H9 (cell line): Measurements from ENCODE around the gene LCP1. TPM values are rescaled to one million over a fixed set of nuclear protein-coding genes. Genes with fewer than 3 reads are reported as not detected.

ENCODE experiments used
- DNase-seq: peaks from one replicate; pipeline ENCODE4 v3.0.0-alpha.2; 2017
- H2AFZ ChIP-seq: one replicate; pipeline ENCODE4 v1.6.1; 2013; ENCODE audit warnings: mild to moderate bottlenecking, low read length, control low read depth, moderate library complexity
- H2AK5ac ChIP-seq: 2 replicates; pipeline ENCODE4 v1.6.1; 2013; ENCODE audit warnings: low read length, control low read depth, mixed read lengths; ENCODE audit not compliant: insufficient read length
- H2BK120ac ChIP-seq: one replicate; pipeline ENCODE4 v1.6.1; 2013; ENCODE audit warnings: low read depth, mild to moderate bottlenecking, low read length, control low read depth, inconsistent platforms; ENCODE audit not compliant: poor library complexity, severe bottlenecking
- H2BK12ac ChIP-seq: 2 replicates; pipeline ENCODE4 v1.6.1; 2013; ENCODE audit warnings: low read length, control low read depth, mixed read lengths, low read depth; ENCODE audit not compliant: insufficient read length
- H2BK15ac ChIP-seq: 2 replicates; pipeline ENCODE4 v1.6.1; 2013; ENCODE audit warnings: low read depth, low read length, control low read depth
- H2BK20ac ChIP-seq: one replicate; pipeline ENCODE4 v1.6.1; 2013; ENCODE audit warnings: low read depth, mild to moderate bottlenecking, low read length, control low read depth, inconsistent platforms; ENCODE audit not compliant: poor library complexity, severe bottlenecking
- H2BK5ac ChIP-seq: 2 replicates; pipeline ENCODE4 v1.6.1; 2013; ENCODE audit warnings: low read length, control low read depth, mixed read lengths; ENCODE audit not compliant: insufficient read length
- H3K14ac ChIP-seq: 2 replicates; pipeline ENCODE4 v1.6.1; 2013; ENCODE audit warnings: low read length, control low read depth; ENCODE audit not compliant: insufficient read depth
- H3K18ac ChIP-seq: 2 replicates; pipeline ENCODE4 v1.6.1; 2013; ENCODE audit warnings: low read depth, mild to moderate bottlenecking, mixed read lengths, low read length, control low read depth; ENCODE audit not compliant: insufficient read length
- H3K23ac ChIP-seq: 2 replicates; pipeline ENCODE4 v1.6.1; 2013; ENCODE audit warnings: low read length, control low read depth, mixed read lengths, low read depth; ENCODE audit not compliant: insufficient read length
- H3K23me2 ChIP-seq: 2 replicates; pipeline ENCODE4 v1.6.1; 2013; ENCODE audit warnings: low read depth, mild to moderate bottlenecking, mixed read lengths, low read length, control low read depth; ENCODE audit not compliant: insufficient read length, poor library complexity, severe bottlenecking
- H3K27ac ChIP-seq: 2 replicates; pipeline ENCODE4 v1.5.1; 2013; ENCODE audit warnings: low read length, control low read depth, mixed read lengths, low read depth; ENCODE audit not compliant: insufficient read length
- H3K27me3 ChIP-seq: 2 replicates; pipeline ENCODE4 v1.6.1; 2013; ENCODE audit warnings: low read length, control low read depth, inconsistent platforms; ENCODE audit not compliant: insufficient read depth
- H3K4ac ChIP-seq: 2 replicates; pipeline ENCODE4 v1.6.1; 2013; ENCODE audit warnings: low read depth, mild to moderate bottlenecking, control low read depth, inconsistent platforms, low read length, moderate library complexity
- H3K4me1 ChIP-seq: 2 replicates; pipeline ENCODE4 v1.6.1; 2013; ENCODE audit warnings: low read length, control low read depth, inconsistent platforms; ENCODE audit not compliant: insufficient read depth
- H3K4me2 ChIP-seq: 2 replicates; pipeline ENCODE4 v1.6.1; 2013; ENCODE audit warnings: low read length, control low read depth, mixed read lengths; ENCODE audit not compliant: insufficient read length, insufficient read depth
- H3K56ac ChIP-seq: 2 replicates; pipeline ENCODE4 v1.6.1; 2013; ENCODE audit warnings: low read depth, mild to moderate bottlenecking, mixed read lengths, low read length, control low read depth; ENCODE audit not compliant: insufficient read length
- H3K79me1 ChIP-seq: 2 replicates; pipeline ENCODE4 v1.6.1; 2013; ENCODE audit warnings: low read depth, mild to moderate bottlenecking, moderate library complexity, low read length, control low read depth, inconsistent platforms; ENCODE audit not compliant: insufficient read depth, poor library complexity, severe bottlenecking
- H3K79me2 ChIP-seq: 2 replicates; pipeline ENCODE4 v1.6.1; 2013; ENCODE audit warnings: low read length, control low read depth, inconsistent platforms; ENCODE audit not compliant: insufficient read depth
- H3K9ac ChIP-seq: 2 replicates; pipeline ENCODE4 v1.6.1; 2013; ENCODE audit warnings: low read length, control low read depth, mixed read lengths; ENCODE audit not compliant: insufficient read length; ENCODE audit errors: extremely low read depth
- H3K9me3 ChIP-seq: one replicate; pipeline ENCODE4 v1.6.1; 2013; ENCODE audit warnings: low read depth, low read length, inconsistent platforms; ENCODE audit not compliant: control insufficient read depth
- H3T11ph ChIP-seq: one replicate; pipeline ENCODE4 v1.6.1; 2013; ENCODE audit warnings: mild to moderate bottlenecking, low read length, control low read depth, inconsistent platforms
- H4K20me1 ChIP-seq: one replicate; pipeline ENCODE4 v1.6.1; 2013; ENCODE audit not compliant: control insufficient read depth, insufficient read length, insufficient read depth
- H4K5ac ChIP-seq: 2 replicates; pipeline ENCODE4 v1.6.1; 2013; ENCODE audit warnings: low read depth, mild to moderate bottlenecking, mixed read lengths, low read length, control low read depth; ENCODE audit not compliant: insufficient read length
- H4K8ac ChIP-seq: replicated peaks from 2 replicates; pipeline ENCODE4 v1.6.1; 2013; ENCODE audit warnings: low read length, control low read depth, mixed read lengths, low read depth; ENCODE audit not compliant: insufficient read length
- H4K91ac ChIP-seq: 2 replicates; pipeline ENCODE4 v1.6.1; 2013; ENCODE audit warnings: low read depth, mild to moderate bottlenecking, moderate library complexity, mixed read lengths, low read length, control low read depth; ENCODE audit not compliant: insufficient read length
- H3K27ac Mint-ChIP-seq, 3 experiments: 2 replicates in 2 of 3; 3 replicates in 1 of 3; pipeline ENCODE4 v1.8.0; 2020 to 2021; ENCODE audit warnings: mixed read lengths in 3 of 3, mild to moderate bottlenecking in 1 of 3, moderate library complexity in 1 of 3
- H3K27me3 Mint-ChIP-seq: 2 replicates; pipeline ENCODE4 v1.8.0; 2021; ENCODE audit warnings: low read depth, mild to moderate bottlenecking, moderate library complexity, mixed read lengths
- H3K36me3 Mint-ChIP-seq, 3 experiments: 2 replicates in 2 of 3; 3 replicates in 1 of 3; pipeline ENCODE4 v1.8.0; 2020 to 2021; ENCODE audit warnings: low read depth in 3 of 3, mixed read lengths in 3 of 3; ENCODE audit not compliant: insufficient read depth in 1 of 3
- H3K4me1 Mint-ChIP-seq, 2 experiments: 2 replicates each; pipeline ENCODE4 v1.8.0; 2020; ENCODE audit warnings: mixed read lengths in 2 of 2
- H3K4me3 Mint-ChIP-seq, 2 experiments: 2 replicates in 1 of 2; 3 replicates in 1 of 2; pipeline ENCODE4 v1.8.0; 2020 to 2021; ENCODE audit warnings: mild to moderate bottlenecking in 2 of 2, mixed read lengths in 2 of 2, moderate library complexity in 1 of 2
- H3K9me3 Mint-ChIP-seq, 2 experiments: 2 replicates in 1 of 2; 3 replicates in 1 of 2; pipeline ENCODE4 v1.8.0; 2020; ENCODE audit warnings: mild to moderate bottlenecking in 2 of 2, mixed read lengths in 2 of 2, moderate library complexity in 1 of 2
- total RNA-seq: library from RNA; stranded (reverse); gene quantifications from 2 replicates; pipeline ENCODE4 v1.2.1, GENCODE V29; 2021
- TF ChIP-seq, protein P1 (sequence below): fragments of 200-600 bp; sonication (generic); conservative IDR thresholded peaks from 3 replicates; pipeline ENCODE4 v1.8.0; 2021; ENCODE audit warnings: antibody characterized with exemption, mild to moderate bottlenecking

LCP1 gene
- total RNA-seq, 1 experiment from 2014 or later, result 0.81 TPM

DNA sequence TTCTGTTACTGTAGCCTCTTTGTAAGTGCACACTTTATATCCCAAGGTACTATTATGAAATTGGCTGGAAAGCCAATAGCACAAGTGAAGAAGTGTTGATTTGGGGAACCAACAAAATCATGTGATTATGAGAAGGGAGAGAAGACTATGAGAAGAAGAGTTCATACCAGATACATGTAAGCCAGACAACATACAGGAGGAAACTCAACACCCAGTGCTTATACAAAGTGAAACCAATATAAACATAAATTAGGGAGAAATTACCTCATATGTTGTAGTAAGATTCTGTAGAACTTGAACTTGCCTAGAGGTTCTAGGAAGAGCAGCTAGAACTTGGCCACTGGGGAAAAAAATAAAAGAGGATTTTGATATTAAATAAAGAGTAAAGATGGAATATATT, 94.5 kb downstream of the LCP1 start:
- Histone ChIP-seq H3K79me1 (no peaks in the 10 kb centered on the region), H3K27ac (no peak overlapping the region), H2BK12ac (no peak overlapping the region), H3K4me1 (no peaks in the 10 kb centered on the region), H2BK5ac (no peak overlapping the region), H3T11ph (no peak overlapping the region), H4K8ac (no peak overlapping the region), H3K4ac (no peak overlapping the region), H3K18ac (no peak overlapping the region), H4K91ac (no peak overlapping the region), H3K23me2 (no peaks in the 10 kb centered on the region), H2BK120ac (no peak overlapping the region), H3K9ac (no peak overlapping the region), H3K27me3 (no peaks in the 10 kb centered on the region), H4K5ac (no peak overlapping the region), H4K20me1 (no peaks in the 10 kb centered on the region), H2AK5ac (no peak overlapping the region), H3K23ac (no peak overlapping the region), H3K79me2 (no peaks in the 10 kb centered on the region), H3K9me3 (no peaks in the 10 kb centered on the region), H2BK15ac (no peak overlapping the region), H2BK20ac (no peak overlapping the region), H3K4me2 (no peak overlapping the region), H3K56ac (no peak overlapping the region), H2AFZ (no peak overlapping the region), H3K14ac (no peak overlapping the region)
- TF ChIP-seq, protein P1, sequence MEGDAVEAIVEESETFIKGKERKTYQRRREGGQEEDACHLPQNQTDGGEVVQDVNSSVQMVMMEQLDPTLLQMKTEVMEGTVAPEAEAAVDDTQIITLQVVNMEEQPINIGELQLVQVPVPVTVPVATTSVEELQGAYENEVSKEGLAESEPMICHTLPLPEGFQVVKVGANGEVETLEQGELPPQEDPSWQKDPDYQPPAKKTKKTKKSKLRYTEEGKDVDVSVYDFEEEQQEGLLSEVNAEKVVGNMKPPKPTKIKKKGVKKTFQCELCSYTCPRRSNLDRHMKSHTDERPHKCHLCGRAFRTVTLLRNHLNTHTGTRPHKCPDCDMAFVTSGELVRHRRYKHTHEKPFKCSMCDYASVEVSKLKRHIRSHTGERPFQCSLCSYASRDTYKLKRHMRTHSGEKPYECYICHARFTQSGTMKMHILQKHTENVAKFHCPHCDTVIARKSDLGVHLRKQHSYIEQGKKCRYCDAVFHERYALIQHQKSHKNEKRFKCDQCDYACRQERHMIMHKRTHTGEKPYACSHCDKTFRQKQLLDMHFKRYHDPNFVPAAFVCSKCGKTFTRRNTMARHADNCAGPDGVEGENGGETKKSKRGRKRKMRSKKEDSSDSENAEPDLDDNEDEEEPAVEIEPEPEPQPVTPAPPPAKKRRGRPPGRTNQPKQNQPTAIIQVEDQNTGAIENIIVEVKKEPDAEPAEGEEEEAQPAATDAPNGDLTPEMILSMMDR, result no peak
- H3K27ac Mint-ChIP-seq, result no peak overlapping the region
- H3K4me3 Mint-ChIP-seq, result no peak overlapping the region
- H3K36me3 Mint-ChIP-seq, result no peaks in the 10 kb centered on the region
- no peaks in the 10 kb centered on the region; a peak in 1 of 5 replicates for H3K9me3 Mint-ChIP-seq
- no peaks in the 10 kb centered on the region for H3K27me3 Mint-ChIP-seq
- no peak for DNase-seq
- H3K4me1 Mint-ChIP-seq, result no peaks in the 10 kb centered on the region
